Measurements from ENCODE around the gene ATP6V1F. TPM values are rescaled to one million over a fixed set of nuclear protein-coding genes. Genes with fewer than 3 reads are reported as not detected.
A peak's percentile ranks its signal among the peaks of the same experiment; 100 is the strongest.

Gene ATP6V1F
- total RNA-seq, 1 experiment from 2014 or later, result 115 TPM

DNA sequence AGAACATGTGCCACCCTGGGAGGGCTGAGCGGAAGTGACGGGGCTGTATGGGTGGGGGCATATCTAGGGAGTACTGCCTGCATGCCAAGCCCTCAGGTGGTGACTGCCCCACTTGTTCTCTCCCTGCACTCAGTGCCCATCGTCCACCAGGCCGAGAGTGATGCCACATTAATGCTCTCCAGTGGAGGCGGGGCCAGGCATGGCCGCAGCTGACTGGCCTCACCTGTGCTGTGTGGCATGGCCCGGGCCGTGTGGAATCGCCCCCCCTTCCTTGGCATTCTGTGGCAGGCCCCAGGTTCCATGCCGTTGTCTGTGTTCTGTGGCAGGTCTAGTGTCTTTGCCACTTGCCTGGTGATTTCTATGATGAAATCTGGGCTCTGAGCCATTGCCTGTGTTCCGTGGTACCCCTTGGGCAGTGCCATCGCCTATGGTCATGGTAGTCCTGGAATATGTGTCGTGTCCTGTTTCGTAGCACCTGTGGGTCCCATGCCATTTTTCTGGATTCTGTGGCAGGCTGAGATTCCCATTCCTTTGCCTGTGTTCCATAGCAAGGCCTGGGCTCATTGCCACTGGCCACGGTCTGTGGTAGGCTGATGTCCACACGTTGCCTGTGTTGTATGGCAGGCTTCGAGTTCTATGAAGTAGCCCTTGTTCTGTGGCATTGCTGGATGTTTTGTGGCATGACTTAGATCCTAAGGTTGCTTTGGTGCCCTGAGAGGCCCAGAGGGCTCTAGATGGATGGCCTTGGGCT, 23.5 kb upstream of the ATP6V1F start:
- DNase-seq, result no peak
- H3K4me1 ChIP-seq (ENCODE audit: insufficient read depth, low read length), result no peaks in the 10 kb centered on the region

More for the DNA sequence above, 23.5 kb upstream of the ATP6V1F start:
- TF ChIP-seq, protein P1, sequence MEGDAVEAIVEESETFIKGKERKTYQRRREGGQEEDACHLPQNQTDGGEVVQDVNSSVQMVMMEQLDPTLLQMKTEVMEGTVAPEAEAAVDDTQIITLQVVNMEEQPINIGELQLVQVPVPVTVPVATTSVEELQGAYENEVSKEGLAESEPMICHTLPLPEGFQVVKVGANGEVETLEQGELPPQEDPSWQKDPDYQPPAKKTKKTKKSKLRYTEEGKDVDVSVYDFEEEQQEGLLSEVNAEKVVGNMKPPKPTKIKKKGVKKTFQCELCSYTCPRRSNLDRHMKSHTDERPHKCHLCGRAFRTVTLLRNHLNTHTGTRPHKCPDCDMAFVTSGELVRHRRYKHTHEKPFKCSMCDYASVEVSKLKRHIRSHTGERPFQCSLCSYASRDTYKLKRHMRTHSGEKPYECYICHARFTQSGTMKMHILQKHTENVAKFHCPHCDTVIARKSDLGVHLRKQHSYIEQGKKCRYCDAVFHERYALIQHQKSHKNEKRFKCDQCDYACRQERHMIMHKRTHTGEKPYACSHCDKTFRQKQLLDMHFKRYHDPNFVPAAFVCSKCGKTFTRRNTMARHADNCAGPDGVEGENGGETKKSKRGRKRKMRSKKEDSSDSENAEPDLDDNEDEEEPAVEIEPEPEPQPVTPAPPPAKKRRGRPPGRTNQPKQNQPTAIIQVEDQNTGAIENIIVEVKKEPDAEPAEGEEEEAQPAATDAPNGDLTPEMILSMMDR (conservative IDR thresholded peaks at IDR 0.05), result no peak
- Mint-ChIP-seq H3K36me3 (ENCODE audit: insufficient read depth in 1 of 3, low read depth in 3 of 3) (peaks cover 0 to 6% (median 0%) of the 10 kb centered on the region in 3 experiments; a peak in 2 of 7 replicates), H3K9me3 (no peaks in the 10 kb centered on the region), H3K27me3 (ENCODE audit: low read depth) (no peaks in the 10 kb centered on the region), H3K4me3 (peak overlapping the region in 1 of 2 experiments; percentile 4; a peak in 1 of 5 replicates), H3K27ac (no peak overlapping the region), H3K4me1 (peaks cover 2 to 22% of the 10 kb centered on the region in 2 experiments)
- Histone ChIP-seq H3K23ac (ENCODE audit: insufficient read length, low read depth, low read length) (no peak overlapping the region), H3K27ac (ENCODE audit: insufficient read length, low read depth, low read length) (no peak overlapping the region), H3K27me3 (ENCODE audit: insufficient read depth, low read length) (0 out of 2 replicates have a peak, but pooled peaks cover 1% of the 10 kb centered on the region), H2BK20ac (ENCODE audit: low read depth, low read length, poor library complexity, severe bottlenecking) (no peak overlapping the region), H2BK15ac (ENCODE audit: low read depth, low read length) (no peak overlapping the region), H2AFZ (ENCODE audit: low read length) (no peak overlapping the region), H3K79me2 (ENCODE audit: insufficient read depth, low read length) (no peaks in the 10 kb centered on the region), H3K23me2 (ENCODE audit: insufficient read length, low read depth, low read length, poor library complexity, severe bottlenecking) (no peaks in the 10 kb centered on the region), H2BK120ac (ENCODE audit: low read depth, low read length, poor library complexity, severe bottlenecking) (no peak overlapping the region), H3K56ac (ENCODE audit: insufficient read length, low read depth, low read length) (no peak overlapping the region), H4K20me1 (ENCODE audit: control insufficient read depth, insufficient read depth, insufficient read length) (no peaks in the 10 kb centered on the region), H2AK5ac (ENCODE audit: insufficient read length, low read length) (no peak overlapping the region), H3K9ac (ENCODE audit: extremely low read depth, insufficient read length, low read length) (no peak overlapping the region), H3T11ph (ENCODE audit: low read length) (no peak overlapping the region), H3K18ac (ENCODE audit: insufficient read length, low read depth, low read length) (no peak overlapping the region), H3K4ac (ENCODE audit: low read depth, low read length) (no peak overlapping the region), H2BK5ac (ENCODE audit: insufficient read length, low read length) (no peak overlapping the region), H3K14ac (ENCODE audit: insufficient read depth, low read length) (no peak overlapping the region), H4K8ac (replicated peaks; ENCODE audit: insufficient read length, low read depth, low read length) (no peak overlapping the region), H3K79me1 (ENCODE audit: insufficient read depth, low read depth, low read length, poor library complexity, severe bottlenecking) (no peaks in the 10 kb centered on the region), H2BK12ac (ENCODE audit: insufficient read length, low read depth, low read length) (no peak overlapping the region), H4K91ac (ENCODE audit: insufficient read length, low read depth, low read length) (no peak overlapping the region), H3K4me2 (ENCODE audit: insufficient read depth, insufficient read length, low read length) (no peak overlapping the region), H3K9me3 (ENCODE audit: control insufficient read depth, low read depth, low read length) (no peaks in the 10 kb centered on the region), H4K5ac (ENCODE audit: insufficient read length, low read depth, low read length) (no peak overlapping the region)
- no CpG with 5 or more reads among the region's 17 CpGs for WGBS (ENCODE audit: extremely low coverage, insufficient read length, low lambda C conversion rate)

Measured in H9 (cell line).